Activated T-helper 2 cell treated with anti-CD3 and anti-CD28 coated beads, Interferon-gamma antibody, Interleukin-2, Interleukin-4, amounts not matched to agents 10 μg/mL and 5 μg/mL and 100 μg/mL, durations not matched to agents 14 hours and 24 hours and 36 hours (primary cell): Measurements from ENCODE around the gene SUFU. TPM values are rescaled to one million over a fixed set of nuclear protein-coding genes. Genes with fewer than 3 reads are reported as not detected.

Source experiments
- DNase-seq: peaks from one replicate; pipeline ENCODE4 v3.0.0; 2021; ENCODE audit warnings: low spot score
- H3K27ac Mint-ChIP-seq: one replicate; pipeline ENCODE4 v1.8.0; 2021; ENCODE audit warnings: mixed read lengths
- H3K27me3 Mint-ChIP-seq: one replicate; pipeline ENCODE4 v1.8.0; 2021; ENCODE audit warnings: low read depth, mixed read lengths
- H3K36me3 Mint-ChIP-seq: one replicate; pipeline ENCODE4 v1.8.0; 2021; ENCODE audit warnings: low read depth, mixed read lengths
- H3K4me1 Mint-ChIP-seq: one replicate; pipeline ENCODE4 v1.8.0; 2021; ENCODE audit warnings: low read depth, mixed read lengths
- H3K4me3 Mint-ChIP-seq: one replicate; pipeline ENCODE4 v1.8.0; 2021; ENCODE audit warnings: low read depth, mild to moderate bottlenecking, moderate library complexity, mixed read lengths
- H3K9me3 Mint-ChIP-seq: one replicate; pipeline ENCODE4 v1.8.0; 2021; ENCODE audit warnings: mixed read lengths
- intact Hi-C: fragments of 100-400 bp; cut with micrococcal nuclease; formaldehyde crosslinking; loops from one replicate; pipeline ENCODE4 v1.15.1; 2023
- total RNA-seq: library from RNA; stranded (reverse); gene quantifications from 2 replicates; pipeline ENCODE4 v1.2.3, GENCODE V29; 2022

Gene SUFU
- total RNA-seq, 1 donor from 2014 or later: 12.4 TPM

DNA sequence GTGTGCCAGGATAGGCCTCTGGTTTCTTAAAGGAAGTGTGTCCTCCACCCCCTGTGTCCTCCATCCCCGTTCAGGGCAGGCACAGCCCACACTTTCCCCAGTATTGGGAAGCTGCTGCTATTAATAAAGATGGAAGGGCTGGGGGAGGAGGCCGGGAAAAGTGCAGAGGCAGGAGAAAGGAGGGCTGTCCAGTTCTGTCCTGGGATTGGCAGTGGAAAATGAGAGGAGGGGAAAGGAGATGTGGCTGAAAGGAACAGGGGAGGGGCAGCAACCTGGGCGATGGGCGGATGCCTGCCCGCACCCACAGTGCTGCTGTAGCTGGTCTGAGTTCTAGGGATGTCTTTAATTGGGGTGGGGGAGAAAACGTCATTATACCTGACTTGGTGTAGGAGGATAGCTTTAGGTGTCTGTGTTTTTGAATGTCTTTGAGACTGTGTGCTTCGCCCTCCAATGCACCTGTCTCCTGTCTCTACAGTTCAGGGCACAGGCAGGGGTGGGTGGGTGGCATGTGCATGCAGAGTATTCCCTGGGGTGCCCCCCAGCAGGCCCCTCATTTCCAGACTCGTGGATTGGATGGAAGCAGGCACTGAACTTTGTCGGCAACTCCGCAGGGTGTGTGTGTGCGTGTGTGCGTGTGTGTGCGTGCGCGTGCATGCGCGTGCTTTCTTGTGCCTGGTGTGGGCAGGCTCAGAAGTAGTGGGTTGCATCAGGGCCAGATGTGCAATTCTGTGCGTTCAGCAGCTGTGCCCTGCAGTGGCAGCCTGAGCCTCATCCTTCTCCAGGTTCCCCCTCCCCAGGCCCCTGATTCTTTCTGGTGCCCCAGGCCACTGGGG is 143.1 kb downstream of the SUFU start:
- Mint-ChIP-seq H3K27me3 (no peaks in the 10 kb centered on the region), H3K27ac (peak overlapping the region; percentile 98), H3K9me3 (no peaks in the 10 kb centered on the region), H3K4me1 (peaks cover 47% of the 10 kb centered on the region), H3K4me3 (peak overlapping the region; percentile 96), H3K36me3 (peaks cover 48% of the 10 kb centered on the region)
- intact Hi-C loops: loop anchor here (1.0 to 10.0 kb wide), 6 partner anchors 14 to 832 kb away; partner anchors contain the start of genes ACTR1A, CNNM2, OGA and PPRC1
- peak; percentile 36 for DNase-seq

DNA sequence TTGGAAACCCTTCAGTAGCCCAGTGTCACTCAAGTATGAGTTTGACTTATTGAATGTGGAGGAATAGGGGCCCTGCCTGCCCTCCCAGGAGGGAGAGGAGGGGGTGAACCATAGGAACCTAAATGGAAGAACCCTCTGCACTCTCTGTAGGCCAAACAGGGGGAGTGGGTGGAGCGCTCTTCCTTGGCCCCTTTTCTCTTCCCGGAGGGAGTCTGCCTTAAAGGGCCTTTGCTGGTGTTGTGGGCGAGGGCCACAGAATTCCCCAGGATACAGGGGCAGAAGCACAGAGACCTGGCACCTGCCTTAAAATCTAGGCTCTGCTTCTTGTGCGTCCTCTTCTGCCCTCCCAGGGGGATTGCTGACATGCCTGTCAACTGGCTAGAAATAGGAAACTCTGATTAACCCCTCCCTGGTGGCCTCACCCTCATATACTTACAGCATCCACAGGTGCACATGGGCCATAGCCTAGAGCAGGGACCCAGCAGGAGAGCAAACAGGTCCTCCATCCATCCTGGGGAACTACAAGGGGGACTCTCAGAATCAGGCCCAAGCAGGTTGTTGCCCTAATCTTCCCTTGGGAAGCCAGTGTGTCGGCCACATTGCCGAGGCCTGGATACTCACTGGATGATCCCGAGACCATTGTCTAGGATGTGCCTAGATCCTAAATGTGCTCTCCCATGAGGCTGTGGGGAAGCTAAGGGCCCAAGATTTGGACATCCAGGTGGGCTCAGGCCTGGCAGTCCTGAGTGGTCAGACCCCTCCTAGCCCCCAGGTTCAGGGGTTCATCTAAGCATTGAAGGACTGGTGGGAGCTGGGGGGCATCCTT is 143.9 kb downstream of the SUFU start:
- H3K4me1 Mint-ChIP-seq: peaks cover 54% of the 10 kb centered on the region
- H3K36me3 Mint-ChIP-seq: peaks cover 55% of the 10 kb centered on the region
- peak overlapping the region; percentile 96 for H3K4me3 Mint-ChIP-seq
- no peak for DNase-seq
- intact Hi-C loops: loop anchor here (2.0 to 10.0 kb wide), 4 partner anchors 27 to 833 kb away; partner anchors contain the start of genes CNNM2, OGA and PPRC1
- no peaks in the 10 kb centered on the region for H3K9me3 Mint-ChIP-seq
- H3K27me3 Mint-ChIP-seq: no peaks in the 10 kb centered on the region
- peak overlapping the region; percentile 98 for H3K27ac Mint-ChIP-seq

DNA sequence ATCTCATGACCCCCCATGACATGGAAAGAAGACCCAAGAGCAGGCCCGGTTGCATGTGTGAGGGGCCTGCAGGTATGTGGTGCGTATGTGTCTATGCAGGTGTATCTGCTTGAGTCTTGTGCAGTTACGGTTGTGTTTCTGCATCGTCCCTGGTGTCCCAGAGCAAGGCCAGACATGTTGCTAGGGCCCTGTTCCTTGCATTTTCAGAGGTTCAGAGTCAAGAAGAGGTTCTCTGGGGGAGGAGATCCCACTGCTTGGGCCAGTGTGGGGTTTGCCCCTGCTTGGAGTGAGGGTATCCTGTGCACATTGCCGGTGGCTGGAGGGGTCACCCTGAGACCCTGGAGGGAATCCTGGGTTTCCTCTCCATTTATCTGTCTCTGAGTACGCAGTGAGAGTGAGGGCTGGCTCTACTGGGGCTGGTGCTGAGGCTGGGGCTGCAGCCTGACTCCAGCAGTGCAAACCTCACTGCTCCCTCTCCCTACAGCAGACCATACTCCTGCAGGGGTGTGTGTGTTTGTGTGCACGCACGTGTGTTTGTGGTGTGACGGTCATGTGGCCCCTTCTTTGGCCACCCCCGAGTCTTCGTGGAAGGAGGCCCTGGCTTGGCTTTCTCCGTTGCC is 144.6 kb downstream of the SUFU start:
- no peaks in the 10 kb centered on the region for H3K9me3 Mint-ChIP-seq
- DNase-seq: no peak
- H3K27me3 Mint-ChIP-seq: no peaks in the 10 kb centered on the region
- H3K4me1 Mint-ChIP-seq: peaks cover 62% of the 10 kb centered on the region
- intact Hi-C loops: loop anchor here (5.0 to 10.0 kb wide), 3 partner anchors 269 to 834 kb away; partner anchors contain the start of genes CNNM2, OGA and PPRC1
- peak overlapping the region; percentile 96 for H3K4me3 Mint-ChIP-seq
- peak overlapping the region; percentile 98 for H3K27ac Mint-ChIP-seq
- H3K36me3 Mint-ChIP-seq: peaks cover 62% of the 10 kb centered on the region

DNA sequence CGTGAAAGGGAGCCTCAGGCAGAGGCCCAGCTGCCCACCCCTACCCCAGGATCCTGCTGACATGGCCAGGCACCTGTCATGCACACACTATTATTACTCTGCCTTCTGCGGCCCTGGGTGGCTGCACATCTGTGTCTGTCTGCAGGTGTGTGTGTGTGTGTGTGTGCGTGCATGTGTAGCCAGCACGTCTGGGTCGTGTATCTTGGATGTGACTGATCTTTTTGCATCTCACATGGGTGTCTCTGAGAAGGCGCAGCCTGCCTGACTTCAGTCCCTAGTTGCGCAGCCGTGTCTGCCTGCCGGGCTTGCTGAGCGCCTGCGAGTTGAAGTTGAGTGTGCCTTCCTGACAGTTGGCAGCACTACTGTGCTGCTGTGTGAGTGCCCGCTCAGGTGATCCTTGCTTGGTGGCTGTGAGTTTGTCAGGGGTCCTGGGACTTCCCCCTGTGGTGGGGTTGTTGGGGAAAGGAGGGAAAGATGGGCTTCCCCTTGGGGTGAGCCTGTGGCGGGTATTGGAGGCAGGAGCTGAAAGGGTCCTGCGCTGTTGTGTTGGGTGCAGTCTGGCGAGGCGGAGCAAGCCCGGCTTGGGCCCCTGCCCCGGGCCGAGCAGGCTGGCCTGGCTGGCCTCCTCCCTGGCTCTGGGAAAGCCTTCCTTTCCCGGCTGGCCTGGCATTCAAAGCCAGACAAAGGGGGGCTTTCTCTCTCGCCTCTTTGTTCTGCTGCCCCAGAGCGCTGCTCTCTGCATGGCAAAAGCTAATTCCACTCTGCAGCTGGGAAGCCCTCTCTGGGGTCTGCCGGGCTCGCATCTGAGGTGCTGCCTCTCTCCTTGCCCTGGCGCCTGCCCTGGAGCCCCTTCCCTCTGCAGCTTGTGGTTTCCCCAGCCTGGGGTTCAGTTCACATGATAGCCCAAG is 145.4 kb downstream of the SUFU start:
- peak overlapping the region; percentile 96 for H3K4me3 Mint-ChIP-seq
- H3K36me3 Mint-ChIP-seq: peaks cover 69% of the 10 kb centered on the region
- H3K4me1 Mint-ChIP-seq: peaks cover 67% of the 10 kb centered on the region
- H3K27me3 Mint-ChIP-seq: no peaks in the 10 kb centered on the region
- no peaks in the 10 kb centered on the region for H3K9me3 Mint-ChIP-seq
- intact Hi-C loops: loop anchor here (5.0 to 10.0 kb wide), 3 partner anchors 268 to 834 kb away; partner anchors contain the start of genes CNNM2, OGA and PPRC1
- H3K27ac Mint-ChIP-seq: peak overlapping the region; percentile 76
- no peak for DNase-seq

DNA sequence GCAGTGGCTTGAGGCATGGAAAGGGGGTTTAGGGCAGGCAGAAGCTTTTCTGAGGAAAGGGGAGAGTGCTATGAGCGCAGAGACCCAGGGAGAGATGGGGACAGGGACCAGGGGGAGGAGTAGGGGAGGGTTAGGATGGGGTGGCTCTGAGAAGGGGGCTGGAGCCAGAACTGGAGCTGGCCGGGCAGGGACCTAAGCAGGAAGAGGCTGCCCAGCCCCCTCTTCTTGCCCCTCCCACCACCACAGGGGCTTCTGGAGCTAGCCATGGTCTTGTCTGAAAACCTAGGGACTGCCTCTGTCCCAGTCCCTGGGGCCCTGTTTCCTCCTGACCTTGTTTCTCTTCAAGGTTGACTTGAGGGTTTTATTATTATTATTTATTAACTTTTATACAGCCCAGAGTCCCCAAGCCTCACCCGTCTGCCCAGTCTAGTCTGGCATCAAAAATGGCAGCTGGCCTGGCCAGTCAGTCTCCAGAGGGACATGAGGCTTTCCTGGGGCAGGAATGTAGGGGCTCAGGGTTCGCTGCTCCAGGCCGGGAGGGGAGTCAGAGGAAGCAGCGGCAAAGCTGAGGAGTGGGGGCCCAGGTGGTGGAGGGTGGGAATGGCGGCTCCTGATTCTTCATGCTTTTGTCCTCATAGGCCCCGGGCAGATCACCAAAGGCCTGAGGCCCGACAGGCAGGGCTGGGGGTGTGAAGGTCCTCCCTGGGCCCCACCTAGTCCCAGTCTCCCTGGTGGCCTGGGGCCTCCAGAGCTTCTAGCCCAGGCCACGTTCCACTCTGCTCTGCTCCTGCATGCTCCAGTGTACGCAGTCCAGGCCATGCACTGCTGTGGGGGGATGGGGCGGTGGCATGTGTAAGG is 146.3 kb downstream of the SUFU start:
- DNase-seq: no peak
- H3K27me3 Mint-ChIP-seq: no peaks in the 10 kb centered on the region
- intact Hi-C loops: loop anchor here (5.0 to 10.0 kb wide), 3 partner anchors 267 to 835 kb away; partner anchors contain the start of genes CNNM2, OGA and PPRC1
- H3K9me3 Mint-ChIP-seq: no peaks in the 10 kb centered on the region
- H3K36me3 Mint-ChIP-seq: peaks cover 73% of the 10 kb centered on the region
- H3K4me3 Mint-ChIP-seq: peak overlapping the region; percentile 27
- peak overlapping the region; percentile 75 for H3K27ac Mint-ChIP-seq
- peaks cover 69% of the 10 kb centered on the region for H3K4me1 Mint-ChIP-seq

DNA sequence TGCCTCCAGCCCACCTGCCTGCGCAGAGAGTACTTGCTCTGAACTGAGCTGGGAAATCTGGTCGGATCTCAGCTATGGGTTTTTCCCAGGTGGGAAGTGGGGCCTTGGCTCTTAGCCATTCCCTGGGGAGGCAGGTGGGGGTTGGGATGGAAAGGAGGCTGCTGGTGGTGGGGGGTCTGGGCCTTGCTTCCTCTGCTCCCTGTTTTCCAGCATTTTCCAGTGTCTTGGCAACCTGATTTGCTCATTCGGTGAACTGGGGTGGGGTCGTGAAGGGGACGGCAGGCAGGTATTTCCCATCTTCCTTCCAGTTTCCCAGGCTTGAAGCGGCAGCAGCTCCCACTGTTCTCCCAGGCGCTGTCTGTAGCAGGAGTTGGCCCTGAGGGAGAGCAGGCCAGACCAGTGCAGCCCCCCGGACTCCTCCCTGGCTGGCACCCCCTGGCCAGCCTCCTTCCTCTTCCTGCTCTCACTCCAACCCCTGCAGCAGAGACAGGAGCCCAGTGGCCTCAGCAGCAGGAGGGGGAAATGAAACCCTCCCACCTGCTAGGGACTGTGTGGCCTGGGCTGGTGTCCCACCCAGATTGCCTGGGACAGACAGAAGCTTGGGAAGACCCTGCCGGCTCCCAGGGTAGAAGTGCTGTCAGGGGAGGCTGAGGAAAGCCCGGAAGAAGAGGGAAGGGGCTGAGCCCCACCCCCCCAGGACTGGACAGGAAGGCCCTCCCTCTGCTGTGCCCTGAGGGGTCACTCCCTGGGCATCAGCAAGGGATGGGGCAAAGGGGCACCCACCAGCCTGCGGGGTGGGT is 147.1 kb downstream of the SUFU start:
- Mint-ChIP-seq H3K9me3 (no peaks in the 10 kb centered on the region), H3K27ac (peak overlapping the region; percentile 75), H3K27me3 (no peaks in the 10 kb centered on the region), H3K36me3 (peaks cover 73% of the 10 kb centered on the region), H3K4me3 (peak overlapping the region; percentile 63), H3K4me1 (peaks cover 70% of the 10 kb centered on the region)
- intact Hi-C loops: no loop called here
- no peak for DNase-seq

DNA sequence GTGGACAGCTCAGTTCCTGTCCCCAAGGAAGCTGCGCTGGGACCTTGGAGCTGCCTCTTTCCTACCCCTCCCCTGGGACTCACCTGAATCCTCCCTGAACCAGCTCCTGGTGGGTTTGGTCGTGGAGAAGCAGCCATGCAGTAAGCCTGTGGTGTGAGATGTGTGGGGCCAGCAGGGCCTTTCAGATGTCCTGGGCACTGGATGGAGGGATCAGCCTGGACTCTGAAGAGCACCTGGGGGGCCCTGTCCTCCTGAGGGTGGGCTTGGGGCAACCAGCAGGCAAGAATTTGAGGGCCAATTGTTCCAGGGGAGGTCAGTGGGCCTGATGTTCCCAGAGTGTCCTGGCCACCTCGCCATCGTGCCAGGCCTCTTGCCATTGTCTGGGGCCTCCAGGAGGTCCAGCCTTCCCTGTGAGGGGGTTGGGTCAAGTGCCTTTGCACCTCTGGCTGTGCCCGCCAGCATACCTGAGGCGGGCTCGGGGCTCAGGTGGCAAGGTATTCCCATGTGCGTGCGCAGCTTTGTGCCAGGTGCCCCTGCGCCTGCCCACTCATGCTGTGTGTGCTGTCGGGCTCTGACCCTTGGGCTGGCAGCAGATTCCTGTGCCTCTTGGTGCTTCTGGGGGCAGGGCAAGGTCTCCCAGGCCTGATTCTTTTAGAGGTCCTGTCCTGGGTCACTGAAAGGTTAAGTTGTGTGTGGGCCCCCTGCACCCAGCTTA is 147.8 kb downstream of the SUFU start:
- peaks cover 73% of the 10 kb centered on the region for H3K36me3 Mint-ChIP-seq
- peaks cover 63% of the 10 kb centered on the region for H3K4me1 Mint-ChIP-seq
- DNase-seq: no peak
- intact Hi-C loops: no loop called here
- H3K9me3 Mint-ChIP-seq: no peaks in the 10 kb centered on the region
- H3K27me3 Mint-ChIP-seq: no peaks in the 10 kb centered on the region
- H3K4me3 Mint-ChIP-seq: peak overlapping the region; percentile 63
- peak overlapping the region; percentile 75 for H3K27ac Mint-ChIP-seq

DNA sequence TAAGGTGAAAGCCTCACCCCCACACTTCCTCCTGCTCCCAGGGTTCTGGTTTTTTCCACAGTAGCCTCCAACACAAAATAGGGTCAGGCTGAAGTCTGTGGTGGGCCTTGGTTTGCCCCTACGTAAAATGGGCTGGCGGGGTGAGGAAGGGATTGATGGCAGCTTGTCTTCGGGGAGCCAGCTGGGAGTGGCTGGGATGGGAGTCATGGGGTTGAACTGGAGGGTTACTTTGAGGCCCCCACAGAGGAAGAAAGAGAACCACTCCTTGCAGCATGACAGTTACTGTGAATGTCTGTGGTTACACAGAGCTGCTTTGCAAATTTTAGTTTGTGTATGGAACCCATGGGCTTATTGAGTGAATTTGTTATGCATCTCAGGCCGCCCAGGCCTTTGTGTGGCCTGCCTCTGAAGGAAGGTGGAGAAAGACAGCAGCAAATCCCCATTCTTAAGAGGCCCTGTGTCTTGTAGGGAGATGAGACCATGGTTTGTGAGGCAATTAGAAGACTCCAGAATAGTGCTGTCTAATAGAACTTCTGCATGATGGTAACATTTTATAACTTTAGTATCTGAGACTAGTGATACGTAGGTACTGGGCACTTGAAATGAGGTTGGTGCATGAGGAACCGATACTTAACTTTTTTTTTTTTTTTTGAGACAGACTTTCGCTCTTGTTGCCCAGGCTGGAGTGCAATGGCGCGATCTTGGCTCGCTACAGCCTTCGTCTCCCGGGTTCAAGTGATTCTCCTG is 148.6 kb downstream of the SUFU start:
- Mint-ChIP-seq H3K36me3 (peaks cover 72% of the 10 kb centered on the region), H3K4me1 (peaks cover 57% of the 10 kb centered on the region), H3K4me3 (peak overlapping the region; percentile 63), H3K27me3 (no peaks in the 10 kb centered on the region), H3K27ac (peak overlapping the region; percentile 75), H3K9me3 (no peaks in the 10 kb centered on the region)
- DNase-seq: no peak
- intact Hi-C loops: no loop called here

DNA sequence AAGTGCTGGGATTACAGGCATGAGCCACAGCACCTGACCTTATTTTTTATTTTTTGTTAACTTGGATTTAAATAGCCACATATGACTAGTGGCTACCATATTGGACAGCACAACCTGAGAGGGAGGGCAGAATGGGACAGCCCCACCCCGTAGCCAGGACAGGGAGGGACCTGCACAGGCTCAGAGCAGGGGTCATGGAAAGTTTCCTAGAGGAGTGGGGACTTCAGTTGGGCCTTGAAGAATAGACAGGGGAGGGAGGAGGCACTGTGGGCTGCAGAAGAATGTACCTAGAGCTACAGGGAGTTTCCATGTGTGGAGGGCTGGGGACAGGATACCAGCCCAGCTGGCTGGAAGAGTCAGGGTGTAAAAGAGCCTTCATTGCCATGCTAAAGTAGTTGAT is 149.3 kb downstream of the SUFU start:
- no peak for DNase-seq
- intact Hi-C loops: no loop called here
- H3K4me3 Mint-ChIP-seq: no peak overlapping the region

DNA sequence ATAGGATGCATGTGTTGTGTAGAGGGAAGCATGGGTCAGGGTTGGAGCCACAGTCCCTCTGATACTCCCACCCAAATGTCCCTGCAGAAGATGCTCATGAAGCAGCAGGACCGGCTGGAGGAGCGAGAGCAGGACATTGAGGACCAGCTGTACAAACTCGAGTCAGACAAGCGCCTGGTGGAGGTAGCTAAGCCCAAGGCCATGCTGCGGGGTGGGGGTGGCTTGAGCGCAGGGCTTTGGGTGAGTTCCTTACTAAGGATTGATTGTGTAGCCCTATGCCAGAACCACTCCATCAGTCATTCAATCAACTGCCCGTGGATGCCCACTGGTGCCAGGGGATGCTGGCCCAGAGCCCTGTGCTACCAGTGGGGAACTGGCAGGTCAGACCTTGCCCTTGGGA is 150.8 kb downstream of the SUFU start:
- H3K4me3 Mint-ChIP-seq: no peak overlapping the region
- no peak for DNase-seq
- H3K4me1 Mint-ChIP-seq: peaks cover 46% of the 10 kb centered on the region
- H3K9me3 Mint-ChIP-seq: no peaks in the 10 kb centered on the region
- no peak overlapping the region for H3K27ac Mint-ChIP-seq
- H3K27me3 Mint-ChIP-seq: no peaks in the 10 kb centered on the region
- intact Hi-C loops: no loop called here
- peaks cover 70% of the 10 kb centered on the region for H3K36me3 Mint-ChIP-seq

More for the DNA sequence above, 149.3 kb downstream of the SUFU start:
- Mint-ChIP-seq H3K9me3 (no peaks in the 10 kb centered on the region), H3K27me3 (no peaks in the 10 kb centered on the region), H3K27ac (peak overlapping the region; percentile 75), H3K36me3 (peaks cover 70% of the 10 kb centered on the region), H3K4me1 (peaks cover 53% of the 10 kb centered on the region)
